KBM-7 (cell line): Measurements from ENCODE around the gene TNFRSF19.

Source experiments
- DNase-seq: peaks from one replicate; pipeline ENCODE4 v3.0.0-alpha.2; 2015
- in situ Hi-C: fragments of 300-500 bp; cut with MboI; formaldehyde crosslinking; loops from 2 replicates; pipeline ENCODE4 v1.14.3; 2020; ENCODE audit warnings: low sequenced_read_pairs, low pct_unique_long_range_greater_than_20kb, mixed read lengths

TNFRSF19 gene

DNA sequence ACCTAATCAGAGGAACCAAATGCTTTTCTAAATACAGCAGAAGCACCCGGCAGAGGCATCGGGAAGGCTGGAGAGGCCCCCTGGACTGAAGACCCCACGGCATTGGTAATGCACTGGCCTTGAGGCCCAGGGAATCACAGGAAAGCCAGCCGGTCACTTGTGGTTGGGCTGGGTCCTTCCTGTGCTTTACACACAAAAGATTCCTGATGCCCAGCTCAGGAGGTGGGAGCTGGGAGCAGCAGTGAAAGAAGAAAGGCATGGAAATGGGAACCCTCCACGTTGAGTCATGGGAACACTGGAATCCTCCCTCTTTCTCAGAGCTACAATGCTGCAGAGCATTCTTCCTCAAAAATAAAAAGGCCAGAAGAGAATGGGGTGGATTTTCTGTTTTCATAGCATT, 126.4 kb downstream of the TNFRSF19 start:
- in situ Hi-C loops, result no loop called here
- DNase-seq, result no peak

DNA sequence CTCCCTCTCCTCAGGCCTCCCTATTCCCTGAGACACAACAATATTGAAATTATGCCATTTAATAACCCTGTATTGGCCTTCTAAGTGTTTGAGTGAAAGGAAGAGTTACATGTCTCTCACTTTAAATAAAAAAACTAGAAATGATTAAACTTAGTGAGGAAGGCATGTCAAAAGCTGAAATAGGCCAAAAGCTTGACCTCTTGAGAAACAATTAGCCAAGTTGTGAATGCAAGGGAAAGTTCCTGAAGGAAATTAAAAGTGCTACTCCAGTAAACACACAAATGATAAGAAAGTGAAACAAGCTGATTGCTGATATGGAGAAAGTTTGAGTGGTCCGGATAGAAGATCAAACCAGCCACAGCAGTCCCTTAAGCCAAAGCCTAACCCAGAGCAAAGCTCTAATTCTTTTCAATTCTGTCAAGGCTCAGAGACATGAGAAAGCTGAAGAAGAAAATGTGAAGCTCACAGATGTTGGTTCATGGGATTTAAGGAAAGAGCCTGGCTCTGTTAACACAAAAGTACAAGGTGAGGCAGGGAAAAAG, 127.6 kb downstream of the TNFRSF19 start:
- no peak for DNase-seq
- in situ Hi-C loops, result no loop called here

DNA sequence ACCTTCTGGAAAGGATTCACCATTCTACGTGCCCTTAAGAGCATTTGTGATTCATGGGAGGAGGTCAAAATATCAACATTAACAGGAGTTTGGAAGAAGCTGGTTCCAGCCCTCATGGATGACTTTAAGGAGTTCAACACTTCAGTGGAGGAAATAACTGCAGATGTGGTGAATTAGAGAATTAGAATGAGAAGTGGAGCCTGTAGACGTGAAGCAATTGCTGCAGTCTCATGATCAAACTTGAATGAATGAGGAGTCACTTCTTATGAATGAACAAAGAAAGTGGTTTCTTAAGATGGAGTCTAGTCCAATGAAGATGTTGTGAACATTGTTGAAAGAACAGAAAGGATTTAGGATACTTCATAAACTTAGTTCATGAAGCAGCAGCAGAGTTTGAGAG, 129.1 kb downstream of the TNFRSF19 start:
- in situ Hi-C loops, result no loop called here
- no peak for DNase-seq

DNA sequence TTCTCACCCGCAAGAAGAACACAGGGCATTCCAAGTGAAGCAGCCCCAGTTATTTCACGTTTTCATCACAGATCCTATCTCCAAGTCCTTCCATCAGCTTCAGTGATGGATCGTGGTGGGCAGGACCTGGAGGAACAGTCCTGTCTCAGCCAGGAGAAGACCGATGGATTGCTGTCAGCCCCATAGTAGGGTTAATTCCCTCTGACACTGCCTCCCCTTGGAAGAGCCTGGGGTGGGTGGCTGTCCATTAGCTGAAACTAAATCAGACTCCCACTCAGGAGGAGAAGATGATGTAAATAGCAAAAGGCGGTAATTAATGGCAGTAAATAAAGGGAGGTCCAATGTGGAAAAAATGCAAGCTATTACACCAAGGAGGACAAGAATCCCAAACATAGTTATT, 131.0 kb downstream of the TNFRSF19 start:
- in situ Hi-C loops, result no loop called here
- DNase-seq, result no peak

- no peak for DNase-seq
- in situ Hi-C loops, result no loop called here
These were observed 131.4 kb downstream of the TNFRSF19 start for GRCh38 chr13:23701636-23702035.

GRCh38 chr13:23703246-23703860, 133.1 kb downstream of the TNFRSF19 start:
- no peak for DNase-seq
- in situ Hi-C loops, result no loop called here

- in situ Hi-C loops, result no loop called here
- DNase-seq, result no peak
These were observed 135.4 kb downstream of the TNFRSF19 start for GRCh38 chr13:23705583-23705982.

GRCh38 chr13:23707674-23708073, 137.5 kb downstream of the TNFRSF19 start:
- in situ Hi-C loops, result no loop called here
- no peak for DNase-seq

GRCh38 chr13:23709536-23709935, 139.3 kb downstream of the TNFRSF19 start:
- no peak for DNase-seq
- in situ Hi-C loops, result no loop called here

- in situ Hi-C loops, result no loop called here
- no peak for DNase-seq
These were observed 140.2 kb downstream of the TNFRSF19 start for GRCh38 chr13:23710366-23710765.

- no peak for DNase-seq
- in situ Hi-C loops, result no loop called here
These were observed 141.1 kb downstream of the TNFRSF19 start for GRCh38 chr13:23711355-23711754.

GRCh38 chr13:23714672-23715071, 144.5 kb downstream of the TNFRSF19 start:
- no peak for DNase-seq
- in situ Hi-C loops, result no loop called here

- no peak for DNase-seq
- in situ Hi-C loops, result no loop called here
These were observed 145.0 kb downstream of the TNFRSF19 start for GRCh38 chr13:23715092-23715761.

GRCh38 chr13:23715762-23716235, 145.6 kb downstream of the TNFRSF19 start:
- no peak for DNase-seq
- in situ Hi-C loops, result no loop called here

DNA sequence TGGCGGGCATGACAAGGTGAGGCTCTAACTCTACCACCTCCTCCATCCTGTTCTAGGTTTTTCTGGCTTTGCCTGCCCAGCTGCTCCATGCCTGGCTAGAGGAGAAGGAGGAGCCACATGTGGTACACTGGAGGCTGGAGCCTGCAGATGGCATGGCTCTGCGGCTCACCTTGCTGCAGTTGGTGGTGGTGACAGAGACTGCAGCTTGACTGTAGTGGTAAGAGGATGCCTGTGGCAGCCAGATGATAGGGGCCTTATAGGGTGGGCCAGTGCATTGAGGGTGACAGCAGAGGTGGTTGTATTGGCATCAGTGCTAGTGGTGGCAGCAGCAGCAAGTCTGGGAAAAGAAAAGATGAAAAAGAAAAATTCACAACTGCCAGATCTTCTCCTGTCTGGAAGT, 146.2 kb downstream of the TNFRSF19 start:
- no peak for DNase-seq
- in situ Hi-C loops, result no loop called here

- DNase-seq, result no peak
- in situ Hi-C loops, result no loop called here
These were observed 148.8 kb downstream of the TNFRSF19 start for GRCh38 chr13:23718996-23719395.

GRCh38 chr13:23722726-23723453, 152.7 kb downstream of the TNFRSF19 start:
- in situ Hi-C loops, result no loop called here
- no peak for DNase-seq

DNA sequence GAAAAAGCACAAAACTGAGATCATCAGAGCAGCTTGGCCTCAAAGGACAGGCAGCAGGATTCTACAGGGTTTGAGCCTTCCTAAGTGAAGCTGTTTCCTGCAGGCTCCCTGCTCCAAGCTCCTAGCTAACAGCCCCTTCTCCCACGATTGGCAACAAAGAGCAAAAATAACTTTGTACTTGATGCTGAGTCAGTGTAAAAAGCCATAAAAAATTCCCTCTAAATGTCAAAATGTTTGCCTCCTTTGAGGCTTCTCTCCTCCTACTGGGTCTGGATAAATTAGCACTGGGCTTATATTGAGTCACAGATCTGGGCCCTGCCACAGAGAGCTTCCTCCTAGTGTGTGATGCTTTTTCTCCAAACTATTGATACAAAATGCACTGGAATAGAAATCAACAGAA, 153.3 kb downstream of the TNFRSF19 start:
- no peak for DNase-seq
- in situ Hi-C loops, result no loop called here

- in situ Hi-C loops, result no loop called here
- DNase-seq, result no peak
These were observed 154.2 kb downstream of the TNFRSF19 start for GRCh38 chr13:23724196-23724970.
